A673 (cell line): ENCODE results near the gene PHRF1. TPM values are rescaled to one million over a fixed set of nuclear protein-coding genes. Genes with fewer than 3 reads are reported as not detected.

Experiments
- BruUV-seq: library from RNA; stranded (reverse); fragments of 400-500 nt; replicated peaks from 2 replicates; lab custom pipeline; 2021; lab: Mats Ljungman, UMichigan
- CTCF ChIA-PET: fragments of 300-600 bp; sonication (Branson Sonifier 250); formaldehyde crosslinking; loops from one replicate; lab custom pipeline; 2022; ENCODE audit warnings: antibody characterized with exemption; lab: Charles Lee
- POLR2A ChIA-PET: fragments of 300-600 bp; sonication (Branson Sonifier 250); formaldehyde crosslinking; loops from one replicate; lab custom pipeline; 2022; ENCODE audit warnings: antibody characterized with exemption; ENCODE audit not compliant: low non-redundant PET; lab: Charles Lee
- DNase-seq: peaks from one replicate; pipeline ENCODE4 v3.0.0-alpha.2; 2015; ENCODE audit warnings: low spot score
- H3K27ac ChIP-seq: fragments of 200-600 bp; sonication (generic); 2 replicates; pipeline ENCODE4 v1.5.1; 2016; ENCODE audit warnings: mixed run types, low read depth, mild to moderate bottlenecking, mixed read lengths, antibody characterized with exemption, low read length; ENCODE audit not compliant: poor library complexity, severe bottlenecking
- H3K27me3 ChIP-seq: fragments of 200-600 bp; sonication (generic); replicated peaks from 2 replicates; pipeline ENCODE4 v1.6.1; 2017; ENCODE audit warnings: mixed run types, low read depth, mild to moderate bottlenecking, mixed read lengths, antibody characterized with exemption, low read length; ENCODE audit not compliant: insufficient read depth, poor library complexity
- H3K36me3 ChIP-seq: fragments of 200-600 bp; sonication (generic); 2 replicates; pipeline ENCODE4 v1.6.1; 2016; ENCODE audit warnings: mixed run types, mild to moderate bottlenecking, mixed read lengths, antibody characterized with exemption, low read length; ENCODE audit not compliant: insufficient read depth, poor library complexity, severe bottlenecking
- H3K4me1 ChIP-seq: fragments of 200-600 bp; sonication (generic); 2 replicates; pipeline ENCODE4 v1.6.1; 2017; ENCODE audit warnings: mixed run types, mild to moderate bottlenecking, mixed read lengths, antibody characterized with exemption, low read length; ENCODE audit not compliant: insufficient read depth, poor library complexity, severe bottlenecking
- H3K4me3 ChIP-seq: fragments of 200-600 bp; sonication (generic); 2 replicates; pipeline ENCODE4 v1.5.1; 2016; ENCODE audit warnings: low read depth, mixed run types, mild to moderate bottlenecking, mixed read lengths, low read length; ENCODE audit not compliant: poor library complexity, severe bottlenecking
- H3K9me3 ChIP-seq: fragments of 200-600 bp; sonication (generic); 2 replicates; pipeline ENCODE4 v1.6.1; 2016; ENCODE audit warnings: mixed run types, low read depth, mild to moderate bottlenecking, mixed read lengths, antibody characterized with exemption, low read length; ENCODE audit not compliant: poor library complexity, severe bottlenecking
- CTCF ChIP-seq: fragments of 300-800, 200-600 bp; sonication (generic); conservative IDR thresholded peaks from 2 replicates; pipeline ENCODE4 v1.5.1; 2017; ENCODE audit warnings: low read depth, mild to moderate bottlenecking, antibody characterized with exemption, low read length, moderate library complexity, mixed read lengths
- EZH2 ChIP-seq: fragments of 200-600 bp; sonication (generic); IDR thresholded peaks from 2 replicates; pipeline ENCODE4 v1.6.1; 2017; ENCODE audit warnings: borderline replicate concordance, low read depth, mild to moderate bottlenecking, mixed read lengths, antibody characterized with exemption, low read length; ENCODE audit not compliant: poor library complexity, severe bottlenecking
- intact Hi-C: fragments of 100-400 bp; cut with micrococcal nuclease; formaldehyde crosslinking; loops from one replicate; pipeline ENCODE4 v1.10.0; 2022; ENCODE audit not compliant: unreplicated experiment
- total RNA-seq: library from RNA; stranded (reverse); gene quantifications from 2 replicates; pipeline ENCODE4 v1.2.3, GENCODE V29; 2021

The PHRF1 gene
- total RNA-seq, 1 experiment from 2014 or later: 43.0 TPM

- no peaks in the 10 kb centered on the region for H3K9me3 ChIP-seq
- peak within 1 kb of the TSS; percentile 93 for H3K27ac ChIP-seq
- peaks cover 17% of the 10 kb centered on the region for H3K4me1 ChIP-seq
- peak within 1 kb of the TSS; percentile 71 for H3K4me3 ChIP-seq
- TF ChIP-seq CTCF (no peak), EZH2 (no peak)
- intact Hi-C loops: no loop called here
- DNase-seq: peak; percentile 96
- no peaks in the 10 kb centered on the region for H3K27me3 ChIP-seq
- POLR2A ChIA-PET: no interaction called here
- BruUV-seq: no TSS peak
- CTCF ChIA-PET: interaction anchor here (0.6 kb wide), 1 partner anchor 17 kb away, joined by 3 read pairs; no protein-coding TSS in a partner anchor
- H3K36me3 ChIP-seq: peaks cover 14% of the 10 kb centered on the region
Measured at GRCh38 chr11:535519-536454, 40.5 kb upstream of the PHRF1 start, which contains the start of gene HRAS. Gene HRAS, minus strand, starts transcription at chr11:535576.

- ChIA-PET CTCF (no interaction called here), POLR2A (no interaction called here)
- TF ChIP-seq EZH2: no peak
- no peak for TF ChIP-seq CTCF
- H3K4me3 ChIP-seq: peak within 1 kb of the TSS; percentile 71
- H3K27ac ChIP-seq: peak within 1 kb of the TSS; percentile 93
- BruUV-seq: no TSS peak
- H3K4me1 ChIP-seq: peaks cover 17% of the 10 kb centered on the region
- peaks cover 11% of the 10 kb centered on the region for H3K36me3 ChIP-seq
- DNase-seq: peak; percentile 93
- H3K9me3 ChIP-seq: no peaks in the 10 kb centered on the region
- no peaks in the 10 kb centered on the region for H3K27me3 ChIP-seq
- intact Hi-C loops: no loop called here
Measured at GRCh38 chr11:536841-537621, 39.2 kb upstream of the PHRF1 start, which contains the start of gene LRRC56. Gene LRRC56, plus strand, starts transcription at chr11:537527. Its CDS starts 3,158 bp downstream, at chr11:540685.

- H3K27me3 ChIP-seq: no peaks in the 10 kb centered on the region
- no peak for DNase-seq
- ChIA-PET POLR2A (no interaction called here), CTCF (no interaction called here)
- TF ChIP-seq EZH2 (no peak), CTCF (no peak)
- BruUV-seq: no TSS peak
- intact Hi-C loops: no loop called here
- H3K4me1 ChIP-seq: peaks cover 17% of the 10 kb centered on the region
- peak overlapping the region; percentile 71 for H3K4me3 ChIP-seq
- no peaks in the 10 kb centered on the region for H3K9me3 ChIP-seq
- peak overlapping the region; percentile 73 for H3K27ac ChIP-seq
- peaks cover 3% of the 10 kb centered on the region for H3K36me3 ChIP-seq
Measured at GRCh38 chr11:537622-538430, 38.4 kb upstream of the PHRF1 start.
